ENCODE measurements around the gene EVI2A.

DNA sequence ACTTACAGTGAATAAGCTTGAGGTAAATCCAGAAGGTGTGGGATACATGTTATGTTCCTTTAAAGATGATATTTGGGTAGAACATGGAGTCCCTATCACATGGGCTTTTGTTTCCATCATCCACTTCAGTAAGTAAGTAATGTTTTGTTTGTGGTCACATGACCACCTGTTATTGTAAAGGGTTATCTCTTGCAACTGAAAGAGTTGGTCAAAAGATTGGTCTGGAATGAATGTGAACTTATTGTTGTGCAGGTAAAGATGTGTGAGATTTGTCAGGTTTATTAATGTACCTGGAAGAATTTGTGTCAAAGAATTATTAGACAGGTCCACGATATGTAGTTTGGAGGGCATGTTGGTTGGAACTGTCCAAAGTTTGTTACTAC is 25.9 kb downstream of the EVI2A start:
- TF ChIP-seq SREBF2 (CRISPR knock-in tag; IDR thresholded peaks at IDR 0.05), result no peak
- TF ChIP-seq, protein P1, sequence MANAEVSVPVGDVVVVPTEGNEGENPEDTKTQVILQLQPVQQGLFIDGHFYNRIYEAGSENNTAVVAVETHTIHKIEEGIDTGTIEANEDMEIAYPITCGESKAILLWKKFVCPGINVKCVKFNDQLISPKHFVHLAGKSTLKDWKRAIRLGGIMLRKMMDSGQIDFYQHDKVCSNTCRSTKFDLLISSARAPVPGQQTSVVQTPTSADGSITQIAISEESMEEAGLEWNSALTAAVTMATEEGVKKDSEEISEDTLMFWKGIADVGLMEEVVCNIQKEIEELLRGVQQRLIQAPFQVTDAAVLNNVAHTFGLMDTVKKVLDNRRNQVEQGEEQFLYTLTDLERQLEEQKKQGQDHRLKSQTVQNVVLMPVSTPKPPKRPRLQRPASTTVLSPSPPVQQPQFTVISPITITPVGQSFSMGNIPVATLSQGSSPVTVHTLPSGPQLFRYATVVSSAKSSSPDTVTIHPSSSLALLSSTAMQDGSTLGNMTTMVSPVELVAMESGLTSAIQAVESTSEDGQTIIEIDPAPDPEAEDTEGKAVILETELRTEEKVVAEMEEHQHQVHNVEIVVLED (CRISPR knock-in tag; IDR thresholded peaks at IDR 0.05), result no peak
- no peak for TF ChIP-seq CHD4 (IDR thresholded peaks at IDR 0.05; ENCODE audit: insufficient read depth, insufficient replicate concordance, low read depth, low read length, poor library complexity, severe bottlenecking)
